Endothelial cell of umbilical vein (primary cell): Measurements from ENCODE around the gene PIM1. TPM values are rescaled to one million over a fixed set of nuclear protein-coding genes. Genes with fewer than 3 reads are reported as not detected.
"Not testable (repeated sequence)": the region's sequence is repeated elsewhere in the genome, so short reads cannot be mapped to it uniquely, and the experiment has no call there.

Source experiments
- BruUV-seq: library from RNA; stranded (reverse); fragments of 400-500 nt; replicated peaks from 2 replicates; lab custom pipeline; 2021; lab: Mats Ljungman, UMichigan
- CTCF ChIA-PET: fragments of 300-600, 350-600 bp; sonication (Branson Sonifier 250); formaldehyde crosslinking; loops from one replicate; lab custom pipeline; 2021; ENCODE audit warnings: antibody characterized with exemption, inconsistent platforms; lab: Charles Lee
- POLR2A ChIA-PET: fragments of 300-600, 350-600 bp; sonication (Branson Sonifier 250); formaldehyde crosslinking; loops from one replicate; lab custom pipeline; 2021; ENCODE audit warnings: antibody characterized with exemption, inconsistent platforms; lab: Charles Lee
- DNase-seq: peaks from one replicate; pipeline ENCODE4 v3.0.0-alpha.2; 2011; ENCODE audit warnings: low read depth, low spot score
- FAIRE-seq: peaks from 2 replicates; lab custom pipeline; 2011; peaks lifted over from hg19 to GRCh38; lab: Jason Lieb, UNC
- H2AFZ ChIP-seq: 2 replicates; pipeline ENCODE4 v1.6.0; 2012; ENCODE audit warnings: low read depth, low read length, control low read depth, inconsistent platforms
- H3K27ac ChIP-seq: 2 replicates; pipeline ENCODE4 v1.5.1; 2011; ENCODE audit warnings: low read depth, mild to moderate bottlenecking, control low read depth, low read length, moderate library complexity; ENCODE audit not compliant: insufficient read depth
- H3K27me3 ChIP-seq, 2 experiments: 2 replicates each; pipeline versions ENCODE4 v1.6.0 to v1.6.1; 2011; ENCODE audit warnings: low read length in 2 of 2, mixed read lengths in 1 of 2; ENCODE audit not compliant: control insufficient read depth in 2 of 2, insufficient read depth in 2 of 2
- H3K36me3 ChIP-seq, 2 experiments: 2 replicates in 1 of 2; 3 replicates in 1 of 2; pipeline ENCODE4 v1.5.1; 2011; ENCODE audit warnings: low read length in 2 of 2, mild to moderate bottlenecking in 1 of 2, moderate library complexity in 1 of 2; ENCODE audit not compliant: control insufficient read depth in 2 of 2, insufficient read depth in 2 of 2; ENCODE audit errors: extremely low read depth in 1 of 2
- H3K4me1 ChIP-seq: 3 replicates; pipeline ENCODE4 v1.5.1; 2011; ENCODE audit warnings: mild to moderate bottlenecking, low read length; ENCODE audit not compliant: control insufficient read depth, insufficient read depth; ENCODE audit errors: extremely low read depth
- H3K4me2 ChIP-seq: 2 replicates; pipeline ENCODE4 v1.6.1; 2011; ENCODE audit warnings: low read length, control low read depth, mixed read lengths; ENCODE audit not compliant: insufficient read depth
- H3K4me3 ChIP-seq, 3 experiments: fragments of 200-600 bp in 1 of 3; sonication (generic), shearing (Covaris generic) in 1 of 3; replicated peaks in 1 of 3; 2 replicates each; pipeline ENCODE4 v1.5.1; 2011 to 2016; ENCODE audit warnings: control low read depth in 3 of 3, low read length in 3 of 3, mild to moderate bottlenecking in 2 of 3, inconsistent platforms in 1 of 3, low read depth in 1 of 3, moderate library complexity in 1 of 3; ENCODE audit not compliant: insufficient read depth in 1 of 3
- H3K79me2 ChIP-seq: 2 replicates; pipeline ENCODE4 v1.6.0; 2012; ENCODE audit warnings: low read length, inconsistent platforms; ENCODE audit not compliant: control insufficient read depth, insufficient read depth
- H3K9ac ChIP-seq: replicated peaks from 2 replicates; pipeline ENCODE3; 2011; ENCODE audit warnings: low read length, control low read depth; ENCODE audit not compliant: insufficient read depth; ENCODE audit errors: extremely low read depth
- H3K9me1 ChIP-seq: replicated peaks from 3 replicates; pipeline ENCODE4 v1.6.0; 2011; ENCODE audit warnings: mild to moderate bottlenecking, low read length; ENCODE audit not compliant: control insufficient read depth, insufficient read depth; ENCODE audit errors: extremely low read depth
- H3K9me3 ChIP-seq: replicated peaks from 2 replicates; pipeline ENCODE4 v1.5.1; 2012; ENCODE audit warnings: low read length, inconsistent platforms; ENCODE audit not compliant: control insufficient read depth, insufficient read depth
- H4K20me1 ChIP-seq: replicated peaks from 2 replicates; pipeline ENCODE3; 2011; ENCODE audit warnings: mild to moderate bottlenecking, low read length; ENCODE audit not compliant: control insufficient read depth, insufficient read depth; ENCODE audit errors: extremely low read depth
- CTCF ChIP-seq, 2 donors: IDR thresholded peaks; 1 replicate in 1 of 2; 2 replicates in 1 of 2; pipeline ENCODE4 v1.5.1; 2011; ENCODE audit warnings: low read length in 2 of 2, mild to moderate bottlenecking in 2 of 2, moderate library complexity in 2 of 2, control low read depth in 1 of 2, inconsistent platforms in 1 of 2, low read depth in 1 of 2; ENCODE audit not compliant: insufficient read depth in 1 of 2; ENCODE audit errors: extremely low read depth in 1 of 2
- EZH2 ChIP-seq: IDR thresholded peaks from 2 replicates; pipeline ENCODE4 v1.6.1; 2012; ENCODE audit warnings: borderline replicate concordance, low read depth, mild to moderate bottlenecking, moderate library complexity, low read length, inconsistent platforms; ENCODE audit not compliant: severe bottlenecking
- FOS ChIP-seq: IDR thresholded peaks from 2 replicates; pipeline ENCODE4 v1.6.1; 2011; ENCODE audit warnings: mild to moderate bottlenecking, low read length, moderate library complexity, borderline replicate concordance; ENCODE audit not compliant: insufficient read depth
- GATA2 ChIP-seq: IDR thresholded peaks from 2 replicates; pipeline ENCODE4 v1.7.0; 2011; ENCODE audit warnings: low read depth, mild to moderate bottlenecking, moderate library complexity, mixed read lengths, low read length; ENCODE audit not compliant: insufficient read length, insufficient read depth
- JUN ChIP-seq: IDR thresholded peaks from 2 replicates; pipeline ENCODE4 v1.6.1; 2011; ENCODE audit warnings: borderline replicate concordance, low read depth; ENCODE audit not compliant: insufficient read length, insufficient read depth
- MAX ChIP-seq: IDR thresholded peaks from 2 replicates; pipeline ENCODE4 v1.6.1; 2011; ENCODE audit not compliant: insufficient read depth, insufficient read length
- MYC ChIP-seq: IDR thresholded peaks from one replicate; pipeline ENCODE4 v1.6.1; 2011; ENCODE audit warnings: mild to moderate bottlenecking, low read depth, low read length
- POLR2A ChIP-seq: IDR thresholded peaks from 2 replicates; pipeline ENCODE4 v1.6.1; 2012; ENCODE audit warnings: low read depth, mild to moderate bottlenecking, control low read depth, low read length
- POLR2AphosphoS5 ChIP-seq: IDR thresholded peaks from 2 replicates; pipeline ENCODE4 v1.6.1; 2012; ENCODE audit warnings: low read depth, mild to moderate bottlenecking, control low read depth, low read length, moderate library complexity; ENCODE audit not compliant: insufficient read depth
- dilution Hi-C: fragments of 300-500 bp; cut with MboI; formaldehyde crosslinking; loops from one replicate; pipeline ENCODE4 v1.15.0; 2019; ENCODE audit warnings: low sequenced_read_pairs; ENCODE audit not compliant: extremely low pct_ligation_motif_present
- intact Hi-C: fragments of 100-400 bp; cut with micrococcal nuclease; formaldehyde crosslinking; loops from one replicate; pipeline ENCODE4 v1.10.0; 2022
- polyA plus RNA-seq, 4 experiments: library from polyadenylated mRNA; depleted of rRNA in 3 of 4; stranded (reverse) in 3 of 4; unstranded in 1 of 4; fragments of >200 nt; gene quantifications; 2 replicates each; pipeline versions ENCODE4 v1.2.1 to v1.2.3, GENCODE V29; 2011 to 2012; ENCODE audit warnings: missing spikeins in 1 of 4
- total RNA-seq: library from RNA; stranded (reverse); gene quantifications from 2 replicates; pipeline ENCODE4 v1.2.3, GENCODE V29; 2021

PIM1 gene
- total and polyA plus RNA-seq, 2 donors (not counting 3 experiments of a cell fraction or from before 2014, with no cell fraction given): 9.2 to 11.3 TPM

GRCh38 chr6:37182736-37183590 lies 13.0 kb downstream of the PIM1 start:
- no peak for FAIRE-seq

DNA sequence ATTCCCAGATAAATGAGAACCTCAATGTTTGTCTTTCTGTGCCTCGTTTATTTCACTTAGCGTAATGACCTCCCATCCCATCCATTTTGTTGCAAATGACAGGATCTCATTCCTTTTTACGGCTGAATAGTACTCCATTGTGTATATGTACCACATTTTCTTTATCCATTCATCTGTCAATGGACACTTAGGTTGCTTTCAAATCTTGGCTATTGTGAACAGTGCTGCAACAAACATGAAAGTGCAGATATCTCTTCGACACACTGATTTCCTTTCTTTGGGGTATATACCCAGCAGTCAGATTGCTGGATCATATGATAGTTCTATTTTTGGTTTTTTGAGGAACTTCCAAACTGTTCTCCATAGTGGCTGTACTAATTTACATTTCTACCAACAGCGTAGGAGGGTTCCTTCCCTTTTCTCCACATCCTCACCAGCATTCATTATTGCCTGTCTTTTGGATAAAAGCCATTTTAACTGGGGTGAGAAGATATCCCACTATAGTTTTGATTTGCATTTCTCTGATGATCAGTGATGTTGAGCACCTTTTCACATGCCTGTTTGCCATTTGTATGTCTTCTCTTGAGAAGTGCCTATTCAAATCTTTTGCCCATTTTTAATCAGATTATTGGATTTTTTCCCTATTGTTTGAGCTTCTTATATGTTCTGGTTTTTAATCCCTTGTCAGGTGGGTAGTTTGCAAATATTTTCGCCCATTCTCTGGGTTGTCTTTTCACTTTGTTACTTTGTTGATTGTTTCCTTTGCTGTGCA lies 16.2 kb downstream of the PIM1 start:
- H3K9me3 ChIP-seq, POLR2A ChIA-PET, intact Hi-C loops, H3K79me2 ChIP-seq, H3K27me3 ChIP-seq, H3K4me2 ChIP-seq, H3K9ac ChIP-seq, DNase-seq, BruUV-seq, dilution Hi-C loops, H3K4me3 ChIP-seq, H3K36me3 ChIP-seq, FAIRE-seq, H4K20me1 ChIP-seq, H2AFZ ChIP-seq, H3K4me1 ChIP-seq, H3K9me1 ChIP-seq, H3K27ac ChIP-seq: not testable (repeated sequence)
- CTCF ChIA-PET: interaction anchor here (0.7 to 1.9 kb wide), 4 partner anchors 14 to 177 kb away, joined by 4 to 12 read pairs (median 6); no protein-coding TSS in a partner anchor

More at GRCh38 chr6:37182736-37183590, 13.0 kb downstream of the PIM1 start:
- Histone ChIP-seq H3K79me2 (no peaks in the 10 kb centered on the region), H3K4me3 (no peak overlapping the region), H3K4me1 (no peaks in the 10 kb centered on the region), H3K9me3 (no peaks in the 10 kb centered on the region), H2AFZ (no peak overlapping the region), H3K27me3 (peaks cover 0 to 4% of the 10 kb centered on the region in 2 experiments), H3K36me3 (no peaks in the 10 kb centered on the region), H3K9me1 (no peaks in the 10 kb centered on the region), H3K4me2 (no peak overlapping the region), H3K27ac (no peak overlapping the region), H4K20me1 (no peaks in the 10 kb centered on the region), H3K9ac (no peak overlapping the region)
- no TSS peak for BruUV-seq
- DNase-seq: no peak
- ChIA-PET CTCF (interaction anchor here (1.1 to 2.4 kb wide), 3 partner anchors 11 to 27 kb away, joined by 4 to 9 read pairs (median 4); no protein-coding TSS in a partner anchor), POLR2A (no interaction called here)
- no peak for TF ChIP-seq CTCF (IDR thresholded peaks at IDR 0.05; ENCODE audit: extremely low read depth in 1 of 2, insufficient read depth in 1 of 2, low read depth in 1 of 2, low read length in 2 of 2)
- TF ChIP-seq MYC: no peak
- no peak for TF ChIP-seq JUN
- TF ChIP-seq GATA2: no peak
- no peak for TF ChIP-seq POLR2AphosphoS5
- TF ChIP-seq MAX: no peak
- no peak for TF ChIP-seq FOS
- TF ChIP-seq POLR2A: no peak
- no peak for TF ChIP-seq EZH2
- intact Hi-C loops (no loop called here), dilution Hi-C loops (no loop called here)
